OCI-LY3 (cell line): ENCODE results near the gene RGS4.

ENCODE experiments used
- H2AFZ ChIP-seq: fragments of 200-600, 300-600 bp; shearing (Covaris generic); 2 replicates; pipeline ENCODE4 v1.6.0; 2014; ENCODE audit warnings: antibody characterized with exemption, low read depth, low read length
- H3K27ac ChIP-seq: fragments of 200-600, 300-600 bp; sonication (generic); 2 replicates; pipeline ENCODE4 v1.5.1; 2014; ENCODE audit warnings: mild to moderate bottlenecking, low read length, moderate library complexity, mixed read lengths
- H3K27me3 ChIP-seq: fragments of 200-600, 300-600 bp; sonication (generic); 2 replicates; pipeline ENCODE4 v1.6.1; 2014; ENCODE audit warnings: low read depth, low read length, mixed read lengths
- H3K36me3 ChIP-seq: fragments of 200-600, 300-600 bp; sonication (generic); replicated peaks from 2 replicates; pipeline ENCODE3; 2014; ENCODE audit warnings: low read depth, low read length, mixed read lengths
- H3K4me1 ChIP-seq: fragments of 300-600, 200-600 bp; sonication (generic); 2 replicates; pipeline ENCODE4 v1.6.1; 2014; ENCODE audit warnings: low read length, mixed read lengths
- H3K4me2 ChIP-seq: fragments of 200-600, 300-600 bp; sonication (generic); 2 replicates; pipeline ENCODE4 v1.6.1; 2014; ENCODE audit warnings: low read length, mixed read lengths
- H3K4me3 ChIP-seq: fragments of 300-600, 200-600 bp; sonication (generic); 2 replicates; pipeline ENCODE4 v1.5.1; 2014; ENCODE audit warnings: antibody characterized with exemption, mild to moderate bottlenecking, low read length, moderate library complexity
- H3K79me2 ChIP-seq: fragments of 300-600, 200-600 bp; shearing (Covaris generic); 2 replicates; pipeline ENCODE4 v1.6.1; 2014; ENCODE audit warnings: mild to moderate bottlenecking, low read length, mixed read lengths
- H3K9ac ChIP-seq: fragments of 300-600, 200-600 bp; shearing (Covaris generic); 2 replicates; pipeline ENCODE4 v1.6.0; 2014; ENCODE audit warnings: mild to moderate bottlenecking, low read length, moderate library complexity
- H3K9me3 ChIP-seq: fragments of 200-600, 300-600 bp; shearing (Covaris generic); 2 replicates; pipeline ENCODE4 v1.6.1; 2014; ENCODE audit warnings: low read length, mixed read lengths; ENCODE audit not compliant: insufficient read depth
- H4K20me1 ChIP-seq: fragments of 200-600, 300-600 bp; sonication (generic); 2 replicates; pipeline ENCODE4 v1.6.1; 2016; ENCODE audit warnings: low read length, mixed read lengths; ENCODE audit not compliant: insufficient read depth
- EZH2phosphoT487 ChIP-seq: fragments of 200-600 bp; shearing (Covaris generic); IDR thresholded peaks from 2 replicates; pipeline ENCODE4 v1.6.1; 2018; ENCODE audit warnings: antibody characterized with exemption, mixed run types, low read depth
- TF ChIP-seq, protein P1 (sequence below): fragments of 200-600, 300-600 bp; sonication (generic); IDR thresholded peaks from 2 replicates; pipeline ENCODE4 v1.5.1; 2014; ENCODE audit warnings: antibody characterized with exemption, low read length, low read depth

RGS4 gene

DNA sequence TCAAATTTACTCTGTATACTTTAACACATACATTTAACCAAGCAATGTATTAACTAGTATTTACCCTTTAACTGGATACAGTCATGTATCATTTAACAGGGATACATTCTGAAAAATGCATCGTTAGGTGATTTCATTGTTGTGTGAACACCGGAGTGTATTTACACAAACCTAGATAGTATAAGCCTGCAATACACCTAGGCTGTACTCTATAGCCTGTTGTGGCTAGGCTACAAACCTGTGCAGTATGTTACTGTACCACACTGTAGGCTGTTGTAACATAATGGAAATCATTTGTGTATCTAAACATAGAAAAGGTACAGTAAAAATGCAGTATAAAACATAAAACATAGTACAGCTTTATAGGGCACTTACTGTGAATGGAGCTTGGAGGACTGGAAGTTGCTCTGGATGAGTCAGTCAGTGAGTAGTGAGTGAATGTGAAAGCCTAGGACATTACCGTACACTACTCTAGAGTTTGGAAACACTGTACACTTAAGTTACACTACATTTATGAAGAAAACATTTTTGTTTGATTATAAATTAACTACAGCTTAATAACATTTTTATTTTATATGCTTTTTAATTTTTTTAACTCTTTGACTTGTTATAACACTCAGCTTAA, 21.3 kb downstream of the RGS4 start:
- TF ChIP-seq EZH2phosphoT487, result no peak
- TF ChIP-seq, protein P1, sequence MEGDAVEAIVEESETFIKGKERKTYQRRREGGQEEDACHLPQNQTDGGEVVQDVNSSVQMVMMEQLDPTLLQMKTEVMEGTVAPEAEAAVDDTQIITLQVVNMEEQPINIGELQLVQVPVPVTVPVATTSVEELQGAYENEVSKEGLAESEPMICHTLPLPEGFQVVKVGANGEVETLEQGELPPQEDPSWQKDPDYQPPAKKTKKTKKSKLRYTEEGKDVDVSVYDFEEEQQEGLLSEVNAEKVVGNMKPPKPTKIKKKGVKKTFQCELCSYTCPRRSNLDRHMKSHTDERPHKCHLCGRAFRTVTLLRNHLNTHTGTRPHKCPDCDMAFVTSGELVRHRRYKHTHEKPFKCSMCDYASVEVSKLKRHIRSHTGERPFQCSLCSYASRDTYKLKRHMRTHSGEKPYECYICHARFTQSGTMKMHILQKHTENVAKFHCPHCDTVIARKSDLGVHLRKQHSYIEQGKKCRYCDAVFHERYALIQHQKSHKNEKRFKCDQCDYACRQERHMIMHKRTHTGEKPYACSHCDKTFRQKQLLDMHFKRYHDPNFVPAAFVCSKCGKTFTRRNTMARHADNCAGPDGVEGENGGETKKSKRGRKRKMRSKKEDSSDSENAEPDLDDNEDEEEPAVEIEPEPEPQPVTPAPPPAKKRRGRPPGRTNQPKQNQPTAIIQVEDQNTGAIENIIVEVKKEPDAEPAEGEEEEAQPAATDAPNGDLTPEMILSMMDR, result no peak
- no peak overlapping the region for H3K27ac ChIP-seq
- no peaks in the 10 kb centered on the region for H3K4me1 ChIP-seq
- no peaks in the 10 kb centered on the region for H4K20me1 ChIP-seq
- H3K4me3 ChIP-seq, result no peak overlapping the region
- no peak overlapping the region for H2AFZ ChIP-seq
- H3K27me3 ChIP-seq, result 0 out of 2 replicates have a peak, but pooled peaks cover 5% of the 10 kb centered on the region
- H3K9me3 ChIP-seq, result no peaks in the 10 kb centered on the region
- H3K4me2 ChIP-seq, result no peak overlapping the region
- no peaks in the 10 kb centered on the region for H3K79me2 ChIP-seq
- no peak overlapping the region for H3K9ac ChIP-seq
- no peaks in the 10 kb centered on the region for H3K36me3 ChIP-seq

DNA sequence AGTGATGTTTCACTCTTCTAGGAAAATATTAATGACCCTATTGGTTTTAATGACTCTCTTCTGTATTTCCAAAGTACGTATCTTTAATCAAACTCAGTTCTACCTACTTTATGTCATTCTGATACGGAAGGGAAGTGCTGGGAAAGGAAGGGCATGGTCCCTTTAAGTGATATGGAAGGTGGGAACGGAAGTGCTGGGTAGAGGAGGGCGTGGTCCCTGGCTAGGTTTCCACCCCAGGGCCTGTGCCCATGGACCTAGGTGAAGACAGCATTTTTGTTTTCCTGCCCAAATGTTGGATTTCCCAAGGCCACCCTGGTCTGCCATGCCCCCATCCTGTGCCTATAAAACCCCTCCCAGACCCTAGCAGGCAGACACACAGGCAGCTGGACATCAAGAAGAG, 24.0 kb downstream of the RGS4 start:
- H3K27me3 ChIP-seq, result 0 out of 2 replicates have a peak, but pooled peaks cover 5% of the 10 kb centered on the region

DNA sequence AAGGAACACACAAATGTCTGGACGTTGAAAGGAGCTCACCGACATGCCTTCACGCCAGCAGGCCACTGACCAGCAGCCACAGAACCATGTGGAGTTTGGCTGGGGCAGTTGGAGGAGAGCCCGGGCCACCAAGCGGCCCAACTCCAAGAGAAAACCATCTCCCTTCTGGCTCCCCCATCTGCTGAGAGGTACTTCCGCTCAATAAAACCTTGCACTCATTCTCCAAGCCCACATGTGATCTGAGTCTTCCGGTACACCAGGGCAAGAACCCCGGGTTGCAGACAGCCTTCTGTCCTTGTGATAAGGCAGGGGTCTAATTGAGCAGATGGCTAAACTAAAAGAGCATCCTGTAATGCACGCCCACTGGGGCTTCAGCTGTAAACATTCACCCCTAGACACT, 24.4 kb downstream of the RGS4 start:
- TF ChIP-seq, protein P1, result no peak
- TF ChIP-seq EZH2phosphoT487, result no peak
- H3K4me3 ChIP-seq, result no peak overlapping the region

More for the DNA sequence above, 24.0 kb downstream of the RGS4 start:
- H4K20me1 ChIP-seq, result no peaks in the 10 kb centered on the region
- H3K9ac ChIP-seq, result no peak overlapping the region
- H3K27ac ChIP-seq, result no peak overlapping the region
- no peaks in the 10 kb centered on the region for H3K36me3 ChIP-seq
- H3K4me2 ChIP-seq, result no peak overlapping the region
- no peaks in the 10 kb centered on the region for H3K9me3 ChIP-seq
- no peak overlapping the region for H3K4me3 ChIP-seq
- no peaks in the 10 kb centered on the region for H3K4me1 ChIP-seq
- no peaks in the 10 kb centered on the region for H3K79me2 ChIP-seq
- no peak overlapping the region for H2AFZ ChIP-seq
- TF ChIP-seq EZH2phosphoT487, result no peak
- TF ChIP-seq, protein P1, result no peak

DNA sequence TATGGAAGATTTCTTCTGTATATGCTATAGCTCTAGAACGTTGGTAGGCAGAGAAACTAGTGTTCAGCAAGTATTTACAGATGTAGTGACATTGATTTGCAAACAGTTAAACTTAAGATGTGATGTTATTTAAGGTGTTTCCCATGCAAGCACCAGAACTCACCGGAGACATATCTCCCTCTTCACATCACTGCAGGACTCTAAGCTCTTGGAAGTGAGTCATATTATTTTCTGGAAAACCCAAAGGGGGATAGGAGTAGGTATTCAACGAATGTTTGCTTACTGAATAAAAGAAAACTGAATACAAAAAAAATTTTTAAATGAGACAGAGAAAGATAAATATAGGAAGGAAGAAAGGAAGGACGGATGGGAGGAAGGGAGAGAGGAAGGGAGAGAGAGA, 25.0 kb downstream of the RGS4 start:
- Histone ChIP-seq H3K4me3 (no peak overlapping the region), H3K9me3 (no peaks in the 10 kb centered on the region), H3K79me2 (no peaks in the 10 kb centered on the region), H3K9ac (no peak overlapping the region), H2AFZ (no peak overlapping the region), H3K27me3 (0 out of 2 replicates have a peak, but pooled peaks cover 5% of the 10 kb centered on the region), H4K20me1 (no peaks in the 10 kb centered on the region), H3K27ac (no peak overlapping the region), H3K4me2 (no peak overlapping the region), H3K4me1 (no peaks in the 10 kb centered on the region), H3K36me3 (no peaks in the 10 kb centered on the region)
- no peak for TF ChIP-seq EZH2phosphoT487
- TF ChIP-seq, protein P1, result no peak

More for the DNA sequence above, 24.4 kb downstream of the RGS4 start:
- Histone ChIP-seq H3K79me2 (no peaks in the 10 kb centered on the region), H3K4me1 (no peaks in the 10 kb centered on the region), H3K36me3 (no peaks in the 10 kb centered on the region), H3K27me3 (0 out of 2 replicates have a peak, but pooled peaks cover 5% of the 10 kb centered on the region), H3K9me3 (no peaks in the 10 kb centered on the region), H3K4me2 (no peak overlapping the region), H4K20me1 (no peaks in the 10 kb centered on the region), H2AFZ (no peak overlapping the region), H3K9ac (no peak overlapping the region), H3K27ac (no peak overlapping the region)
